Measurements from ENCODE around the gene MYL3.

GRCh38 chr3:46866032-46866595 lies 2.9 kb upstream of the MYL3 start:
- TF ChIP-seq POLR2AphosphoS5 (IDR thresholded peaks at IDR 0.05) (no peak), POLR2A (IDR thresholded peaks at IDR 0.05) (no peak)
